ENCODE data around the gene CARD16.
"Not testable (repeated sequence)": the region's sequence is repeated elsewhere in the genome, so short reads cannot be mapped to it uniquely, and the experiment has no call there.

Gene CARD16

DNA sequence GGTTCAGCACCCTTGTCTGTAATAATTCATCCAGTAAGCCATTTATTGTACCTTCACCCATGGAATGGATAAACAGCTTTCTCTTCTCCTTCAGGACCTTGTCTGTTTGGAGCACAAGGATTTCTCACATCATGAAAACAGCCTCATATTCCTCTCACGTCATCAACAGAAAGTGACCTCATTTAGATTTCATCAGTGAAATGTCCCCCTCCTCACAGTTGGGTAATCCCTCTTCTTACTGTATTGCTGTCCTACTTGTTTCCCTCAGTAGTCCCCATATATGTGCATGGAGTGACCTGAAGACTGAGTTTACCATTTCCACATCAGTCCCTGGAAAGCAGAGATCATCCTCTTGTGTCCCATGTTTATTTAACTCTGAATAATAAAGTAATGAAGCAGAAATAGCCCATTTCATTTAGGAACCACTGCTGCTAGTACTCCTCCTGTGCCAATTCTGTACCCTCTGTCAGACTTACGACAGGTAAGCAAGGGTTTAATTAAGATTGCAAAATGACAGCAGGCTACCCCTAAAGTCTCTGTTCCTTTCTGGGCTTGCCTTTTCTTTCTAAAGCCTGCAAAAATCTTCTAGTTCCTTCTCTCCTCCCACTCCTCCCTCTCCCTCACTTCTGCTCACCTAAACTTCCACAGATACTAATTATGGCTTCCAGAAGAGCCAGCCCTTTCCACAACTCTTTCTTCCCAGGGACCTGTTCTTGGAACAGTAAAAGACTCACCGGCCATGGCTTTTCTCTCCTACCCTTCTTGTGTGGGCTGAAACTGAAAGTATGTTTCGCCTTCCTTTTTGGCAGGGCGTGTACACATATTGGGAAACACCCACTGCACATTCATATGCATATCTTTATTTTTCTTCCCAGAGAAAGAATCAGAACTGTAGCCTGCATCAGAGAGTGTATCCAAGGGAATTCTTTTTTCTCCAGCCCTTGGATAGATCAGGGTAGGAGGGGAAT is at the start of gene CARD16:
Gene CARD16 (minus strand): TSS at position 779 of the 968 bp plus-strand sequence. CDS start 38 bp downstream, at position 741.
- not testable (repeated sequence) for H3K9ac ChIP-seq (ENCODE audit: low read depth, low read length); H3K36me3 ChIP-seq (ENCODE audit: insufficient read depth, low read length); H3K4me1 ChIP-seq (ENCODE audit: insufficient read depth, low read length); H3K9me3 ChIP-seq (ENCODE audit: control insufficient read depth, insufficient read depth, low read length)

DNA sequence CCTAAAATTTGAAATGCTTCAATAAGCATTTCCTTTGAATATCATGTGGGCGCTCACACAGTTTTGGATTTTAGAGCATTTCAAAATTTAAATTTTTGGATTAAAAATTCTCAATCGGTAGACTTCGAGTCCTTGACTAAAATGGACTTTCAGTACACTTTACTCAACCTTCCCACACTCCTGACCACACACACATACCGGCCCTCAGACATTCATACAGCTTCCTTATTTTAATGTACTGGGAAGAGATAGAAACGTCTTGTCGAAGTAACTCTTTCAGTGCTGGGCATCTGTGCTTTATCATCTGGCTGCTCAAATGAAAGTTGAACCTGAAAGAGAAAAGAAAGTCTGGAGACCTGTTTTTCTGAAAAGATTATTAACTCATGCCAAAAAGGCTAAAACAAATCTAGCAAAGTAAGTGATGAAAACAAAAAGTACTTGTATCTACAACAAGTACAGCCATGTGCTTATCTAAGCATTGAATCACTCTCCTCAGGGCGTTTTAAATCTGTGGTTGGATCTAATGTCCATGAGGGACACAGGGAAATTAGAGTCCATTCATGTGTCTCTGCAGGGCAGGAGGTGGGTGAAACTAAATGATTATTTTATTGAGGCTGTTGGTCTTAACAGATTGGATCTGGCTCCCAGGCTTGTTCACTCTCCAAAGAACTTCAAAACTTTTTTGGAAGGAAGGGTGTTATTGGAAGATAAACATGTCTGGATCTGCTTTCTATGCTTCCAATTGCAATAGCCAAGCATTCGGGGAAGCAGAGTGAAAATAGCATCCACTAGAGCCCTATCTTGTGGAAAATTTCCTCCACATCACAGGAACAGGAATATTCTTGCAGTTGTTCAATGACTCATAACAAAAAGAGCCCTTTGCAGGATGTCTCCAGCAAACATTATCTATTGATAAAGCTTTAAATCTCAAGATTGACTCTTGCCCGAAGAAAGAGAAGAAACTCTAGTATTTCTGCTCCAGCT is 47.4 kb upstream of the CARD16 start:
- Histone ChIP-seq H3K36me3 (ENCODE audit: insufficient read depth, low read length) (no peaks in the 10 kb centered on the region), H3K9ac (ENCODE audit: low read depth, low read length) (no peak overlapping the region), H3K9me3 (ENCODE audit: control insufficient read depth, insufficient read depth, low read length) (no peaks in the 10 kb centered on the region), H3K4me1 (ENCODE audit: insufficient read depth, low read length) (no peaks in the 10 kb centered on the region)

GRCh38 chr11:105081412-105082150 is 36.4 kb upstream of the CARD16 start:
- H3K4me1 ChIP-seq (ENCODE audit: insufficient read depth, low read length): 0 out of 2 replicates have a peak, but pooled peaks cover 4% of the 10 kb centered on the region
- no peak overlapping the region for H3K9ac ChIP-seq (ENCODE audit: low read depth, low read length)
- H3K9me3 ChIP-seq (ENCODE audit: control insufficient read depth, insufficient read depth, low read length): no peaks in the 10 kb centered on the region
- no peaks in the 10 kb centered on the region for H3K36me3 ChIP-seq (ENCODE audit: insufficient read depth, low read length)

DNA sequence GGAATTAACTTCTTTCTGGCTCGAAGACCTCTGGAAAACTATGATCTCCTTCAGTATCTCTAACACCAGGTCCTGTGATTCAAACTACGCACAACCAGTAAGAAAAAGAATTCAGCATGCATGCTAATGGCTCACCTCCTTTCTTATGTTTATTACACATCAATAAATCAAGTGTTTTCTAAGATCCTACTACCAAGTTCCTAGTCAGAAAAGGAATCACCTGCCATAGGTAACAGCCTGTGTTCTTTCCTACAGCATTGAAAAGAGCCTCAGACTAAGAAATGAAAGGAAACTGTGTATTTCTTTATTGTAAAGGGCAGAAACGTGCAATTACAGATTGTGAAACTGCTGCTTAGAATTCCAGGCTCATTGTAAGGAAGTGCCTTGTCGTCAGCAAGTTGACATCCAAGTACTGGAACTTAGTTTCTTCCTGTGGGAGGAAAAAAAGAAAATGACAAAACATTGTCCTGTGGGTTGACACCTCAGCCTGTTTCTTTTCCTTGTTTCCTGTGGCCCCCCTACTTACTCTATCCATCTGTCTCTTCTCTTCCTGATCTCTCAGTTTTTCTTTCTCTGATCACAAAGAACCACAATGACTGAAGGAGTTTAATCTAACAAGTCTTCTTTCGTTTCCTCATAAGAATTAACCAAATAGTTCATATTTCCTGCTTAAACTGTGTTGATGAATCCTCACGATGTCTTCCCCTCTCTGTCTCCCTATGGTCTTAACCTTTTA is 35.2 kb upstream of the CARD16 start:
- H3K9me3 ChIP-seq (ENCODE audit: control insufficient read depth, insufficient read depth, low read length); H3K9ac ChIP-seq (ENCODE audit: low read depth, low read length); H3K36me3 ChIP-seq (ENCODE audit: insufficient read depth, low read length); H3K4me1 ChIP-seq (ENCODE audit: insufficient read depth, low read length): not testable (repeated sequence)

DNA sequence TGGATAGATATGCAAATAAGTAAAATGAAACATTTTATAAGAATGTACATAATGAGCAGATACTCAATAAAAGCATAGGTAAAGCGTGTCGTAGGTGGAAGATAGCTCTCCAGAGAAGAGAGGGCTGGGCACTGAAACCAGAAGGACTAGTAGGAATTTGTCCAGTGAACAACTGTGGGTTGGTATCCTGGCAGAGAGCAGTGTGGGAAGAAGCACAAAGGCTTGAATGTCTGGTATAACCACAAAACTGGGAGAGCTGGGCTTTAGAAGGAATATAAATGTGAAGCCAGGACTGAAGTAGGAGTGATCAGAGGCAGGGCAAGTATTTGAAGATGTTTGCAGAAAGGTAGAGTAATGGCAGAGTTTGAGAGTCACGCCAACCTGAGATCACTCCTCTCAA is 33.1 kb upstream of the CARD16 start:
- Histone ChIP-seq H3K36me3 (ENCODE audit: insufficient read depth, low read length) (no peaks in the 10 kb centered on the region), H3K9ac (ENCODE audit: low read depth, low read length) (no peak overlapping the region), H3K9me3 (ENCODE audit: control insufficient read depth, insufficient read depth, low read length) (no peaks in the 10 kb centered on the region)

DNA sequence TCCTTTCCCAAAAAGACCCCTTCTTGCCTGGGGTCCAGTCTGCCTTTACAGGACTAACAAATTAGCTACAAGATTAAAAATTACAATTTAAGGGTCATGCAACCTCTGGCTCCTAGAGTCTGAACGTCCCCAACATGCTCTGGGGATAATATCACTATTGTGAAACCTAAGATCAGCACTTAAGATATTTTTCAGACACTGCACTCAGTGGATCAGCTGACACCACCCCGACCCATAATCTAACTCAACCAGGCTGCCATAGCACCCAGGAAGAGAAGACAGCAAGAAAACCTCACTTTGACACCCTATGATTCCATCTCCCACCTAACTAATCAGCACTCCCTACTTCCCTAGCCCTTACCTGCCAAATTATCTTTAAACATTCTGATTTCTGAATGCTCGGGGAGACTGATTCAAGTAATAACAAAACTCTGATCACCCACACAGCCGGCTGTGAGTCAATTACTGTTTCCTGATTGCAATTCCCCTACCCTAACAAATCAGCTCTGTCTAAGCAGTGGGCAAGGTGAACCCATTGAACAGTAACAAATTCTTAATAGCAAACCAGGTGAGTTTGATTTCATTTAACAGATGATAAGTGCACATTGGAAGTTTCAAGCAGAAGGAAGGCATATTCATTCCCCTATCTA is 32.1 kb upstream of the CARD16 start:
- H3K36me3 ChIP-seq (ENCODE audit: insufficient read depth, low read length); H3K9ac ChIP-seq (ENCODE audit: low read depth, low read length); H3K4me1 ChIP-seq (ENCODE audit: insufficient read depth, low read length); H3K9me3 ChIP-seq (ENCODE audit: control insufficient read depth, insufficient read depth, low read length): not testable (repeated sequence)

More for the DNA sequence above, 33.1 kb upstream of the CARD16 start:
- 0 out of 2 replicates have a peak, but pooled peaks cover 4% of the 10 kb centered on the region for H3K4me1 ChIP-seq (ENCODE audit: insufficient read depth, low read length)

- no peak overlapping the region for H3K9ac ChIP-seq (ENCODE audit: low read depth, low read length)
- H3K9me3 ChIP-seq (ENCODE audit: control insufficient read depth, insufficient read depth, low read length): no peaks in the 10 kb centered on the region
- H3K4me1 ChIP-seq (ENCODE audit: insufficient read depth, low read length): no peaks in the 10 kb centered on the region
- H3K36me3 ChIP-seq (ENCODE audit: insufficient read depth, low read length): no peaks in the 10 kb centered on the region
These were observed 29.0 kb upstream of the CARD16 start for GRCh38 chr11:105074166-105074530.

DNA sequence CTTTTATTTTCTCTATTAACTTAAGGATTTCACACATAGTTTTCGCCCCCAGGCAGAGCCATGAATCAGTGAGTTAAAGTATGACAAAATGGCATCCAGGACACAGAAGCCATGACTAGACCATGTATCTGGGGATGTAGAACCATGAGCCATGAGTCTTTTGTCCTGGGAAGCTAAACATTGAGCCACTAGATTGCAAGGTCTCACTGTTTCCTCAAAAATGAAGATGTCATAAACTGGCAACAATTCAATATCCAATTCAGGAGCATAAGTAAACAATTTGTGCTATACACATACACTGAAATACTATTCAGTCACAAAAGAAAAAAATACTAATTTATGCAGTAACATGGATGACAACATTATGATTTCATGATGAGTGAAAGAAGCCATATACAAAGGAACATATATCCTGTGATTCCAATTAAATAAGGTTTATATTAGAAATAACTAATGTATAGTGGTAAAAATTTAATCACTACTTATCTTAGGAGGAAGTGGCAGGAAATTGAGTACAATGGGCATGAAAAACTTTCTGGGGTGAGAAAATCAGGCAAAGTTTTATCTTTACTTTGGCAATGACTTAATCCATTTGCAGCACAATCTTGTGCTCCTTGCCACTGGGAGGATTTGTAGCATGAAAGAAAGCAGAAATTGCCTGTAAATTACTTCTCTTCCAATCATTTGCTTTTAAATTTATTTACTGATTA is 28.5 kb upstream of the CARD16 start:
- H3K9ac ChIP-seq (ENCODE audit: low read depth, low read length): no peak overlapping the region
- H3K36me3 ChIP-seq (ENCODE audit: insufficient read depth, low read length): no peaks in the 10 kb centered on the region
- H3K9me3 ChIP-seq (ENCODE audit: control insufficient read depth, insufficient read depth, low read length): no peaks in the 10 kb centered on the region
- H3K4me1 ChIP-seq (ENCODE audit: insufficient read depth, low read length): no peaks in the 10 kb centered on the region

- not testable (repeated sequence) for H3K9ac ChIP-seq (ENCODE audit: low read depth, low read length); H3K4me1 ChIP-seq (ENCODE audit: insufficient read depth, low read length); H3K36me3 ChIP-seq (ENCODE audit: insufficient read depth, low read length); H3K9me3 ChIP-seq (ENCODE audit: control insufficient read depth, insufficient read depth, low read length)
These were observed 26.9 kb upstream of the CARD16 start for GRCh38 chr11:105072080-105072479.

DNA sequence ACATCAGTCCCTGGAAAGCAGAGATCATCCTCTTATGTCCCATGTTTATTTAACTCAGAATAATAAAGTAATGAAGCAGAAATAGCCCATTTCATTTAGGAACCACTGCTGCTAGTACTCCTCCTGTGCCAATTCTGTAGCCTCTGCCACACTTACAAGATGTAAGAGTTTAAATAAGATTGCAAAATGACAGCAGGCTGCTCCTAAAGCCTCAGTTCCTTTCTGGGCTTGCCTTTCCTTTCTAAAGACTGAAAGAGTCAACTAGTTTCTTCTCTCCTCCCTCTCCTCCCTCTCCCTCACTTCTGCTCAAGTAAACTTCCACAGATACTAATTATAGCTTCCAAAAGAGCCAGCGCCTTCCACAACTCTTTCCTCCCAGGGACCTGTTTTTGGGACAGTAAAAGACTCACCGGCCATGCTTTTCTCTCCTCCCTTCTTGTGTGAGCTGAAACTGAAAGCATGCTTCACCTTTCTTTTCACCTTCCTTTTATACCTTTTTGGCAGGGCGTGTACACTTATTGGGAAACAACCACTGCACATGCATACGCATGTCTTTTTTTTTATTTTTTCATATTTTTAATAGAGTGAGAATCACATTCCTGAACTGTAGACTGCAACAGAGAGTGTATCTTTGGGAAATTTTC is 26.1 kb upstream of the CARD16 start:
- Histone ChIP-seq H3K4me1 (ENCODE audit: insufficient read depth, low read length) (no peaks in the 10 kb centered on the region), H3K36me3 (ENCODE audit: insufficient read depth, low read length) (no peaks in the 10 kb centered on the region), H3K9me3 (ENCODE audit: control insufficient read depth, insufficient read depth, low read length) (no peaks in the 10 kb centered on the region), H3K9ac (ENCODE audit: low read depth, low read length) (no peak overlapping the region)

GRCh38 chr11:105070306-105070705 is 25.2 kb upstream of the CARD16 start:
- no peaks in the 10 kb centered on the region for H3K4me1 ChIP-seq (ENCODE audit: insufficient read depth, low read length)
- no peak overlapping the region for H3K9ac ChIP-seq (ENCODE audit: low read depth, low read length)
- no peaks in the 10 kb centered on the region for H3K9me3 ChIP-seq (ENCODE audit: control insufficient read depth, insufficient read depth, low read length)
- H3K36me3 ChIP-seq (ENCODE audit: insufficient read depth, low read length): no peaks in the 10 kb centered on the region

DNA sequence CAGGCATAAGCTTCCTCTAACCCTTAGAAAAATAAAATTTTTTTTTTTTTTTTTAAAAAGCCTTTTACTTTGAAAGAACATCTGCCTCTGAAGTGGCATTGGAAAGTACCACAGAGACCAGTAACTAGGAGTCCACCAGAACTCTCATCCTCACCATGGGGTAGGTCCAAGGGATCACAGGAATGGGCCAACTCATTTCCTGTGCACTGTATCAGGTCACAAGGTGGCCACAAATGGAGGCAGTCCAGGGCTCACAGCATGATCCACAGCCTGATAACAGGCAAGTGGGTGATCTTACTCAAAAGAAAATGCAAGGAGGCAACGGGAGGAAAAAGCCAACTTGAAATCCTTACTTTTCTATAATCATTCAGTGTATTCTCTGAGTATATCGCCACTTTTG is 24.6 kb upstream of the CARD16 start:
- H3K36me3 ChIP-seq (ENCODE audit: insufficient read depth, low read length); H3K9ac ChIP-seq (ENCODE audit: low read depth, low read length); H3K4me1 ChIP-seq (ENCODE audit: insufficient read depth, low read length); H3K9me3 ChIP-seq (ENCODE audit: control insufficient read depth, insufficient read depth, low read length): not testable (repeated sequence)
